ENCODE measurements around the gene YPEL1.
"Not testable (repeated sequence)": the region's sequence is repeated elsewhere in the genome, so short reads cannot be mapped to it uniquely, and the experiment has no call there.

Gene YPEL1

GRCh38 chr22:21720191-21720859 is 15.3 kb downstream of the YPEL1 start:
- not testable (repeated sequence) for H3K4me3 Mint-ChIP-seq, H3K9me3 Mint-ChIP-seq, H3K36me3 Mint-ChIP-seq, DNase-seq, H3K4me1 Mint-ChIP-seq, H3K27ac Mint-ChIP-seq
- peaks cover 16% of the 10 kb centered on the region for H3K27me3 Mint-ChIP-seq
- CTCF ChIA-PET: interaction anchor here (1.0 kb wide), 1 partner anchor 234 kb away, joined by 3 read pairs; no protein-coding TSS in a partner anchor

- H3K4me3 Mint-ChIP-seq: no peak overlapping the region
- CTCF ChIA-PET: no interaction called here
- H3K9me3 Mint-ChIP-seq: no peaks in the 10 kb centered on the region
- H3K36me3 Mint-ChIP-seq: no peaks in the 10 kb centered on the region
- H3K4me1 Mint-ChIP-seq: no peaks in the 10 kb centered on the region
- peaks cover 16% of the 10 kb centered on the region for H3K27me3 Mint-ChIP-seq
- DNase-seq: no peak
- H3K27ac Mint-ChIP-seq: no peak overlapping the region
Measured at GRCh38 chr22:21719024-21719423, 16.6 kb downstream of the YPEL1 start.

- no peaks in the 10 kb centered on the region for H3K36me3 Mint-ChIP-seq
- H3K4me1 Mint-ChIP-seq: no peaks in the 10 kb centered on the region
- peaks cover 17% of the 10 kb centered on the region for H3K27me3 Mint-ChIP-seq
- no peak overlapping the region for H3K27ac Mint-ChIP-seq
- H3K9me3 Mint-ChIP-seq: no peaks in the 10 kb centered on the region
- CTCF ChIA-PET: no interaction called here
- no peak overlapping the region for H3K4me3 Mint-ChIP-seq
- no peak for DNase-seq
Measured at GRCh38 chr22:21718499-21718898, 17.1 kb downstream of the YPEL1 start.

GRCh38 chr22:21716395-21717122 is 19.0 kb downstream of the YPEL1 start:
- H3K4me1 Mint-ChIP-seq, H3K27ac Mint-ChIP-seq, CTCF ChIA-PET, DNase-seq, H3K9me3 Mint-ChIP-seq, H3K4me3 Mint-ChIP-seq, H3K36me3 Mint-ChIP-seq: not testable (repeated sequence)
- H3K27me3 Mint-ChIP-seq: peaks cover 20% of the 10 kb centered on the region

- peaks cover 20% of the 10 kb centered on the region for H3K27me3 Mint-ChIP-seq
- H3K4me1 Mint-ChIP-seq: no peaks in the 10 kb centered on the region
- H3K27ac Mint-ChIP-seq: no peak overlapping the region
- H3K9me3 Mint-ChIP-seq: no peaks in the 10 kb centered on the region
- no peak for DNase-seq
- H3K36me3 Mint-ChIP-seq: no peaks in the 10 kb centered on the region
- H3K4me3 Mint-ChIP-seq: no peak overlapping the region
- CTCF ChIA-PET: interaction anchor here (1.1 kb wide), 1 partner anchor 11 kb away, joined by 3 read pairs; no protein-coding TSS in a partner anchor
Measured at GRCh38 chr22:21714786-21715185, 20.8 kb downstream of the YPEL1 start.

GRCh38 chr22:21714059-21714770 is 21.4 kb downstream of the YPEL1 start:
- Mint-ChIP-seq H3K9me3 (no peaks in the 10 kb centered on the region), H3K36me3 (no peaks in the 10 kb centered on the region), H3K27ac (no peak overlapping the region), H3K4me3 (no peak overlapping the region), H3K4me1 (peaks cover 2% of the 10 kb centered on the region), H3K27me3 (peaks cover 20% of the 10 kb centered on the region)
- CTCF ChIA-PET: interaction anchor here (0.6 to 1.1 kb wide), 4 partner anchors 10 to 239 kb away, joined by 3 to 6 read pairs (median 5); partner anchors contain the start of gene PPM1F
- DNase-seq: no peak

GRCh38 chr22:21713428-21714058 is 22.1 kb downstream of the YPEL1 start:
- Mint-ChIP-seq H3K27ac (no peak overlapping the region), H3K27me3 (peaks cover 17% of the 10 kb centered on the region), H3K4me3 (no peak overlapping the region), H3K36me3 (no peaks in the 10 kb centered on the region), H3K9me3 (no peaks in the 10 kb centered on the region), H3K4me1 (peaks cover 2% of the 10 kb centered on the region)
- CTCF ChIA-PET: interaction anchor here (0.6 to 1.0 kb wide), 4 partner anchors 10 to 239 kb away, joined by 4 to 6 read pairs (median 5); partner anchors contain the start of gene PPM1F
- DNase-seq: no peak

GRCh38 chr22:21712751-21713427 is 22.7 kb downstream of the YPEL1 start:
- H3K27me3 Mint-ChIP-seq: peaks cover 12% of the 10 kb centered on the region
- H3K4me3 Mint-ChIP-seq: no peak overlapping the region
- no peak overlapping the region for H3K27ac Mint-ChIP-seq
- peaks cover 2% of the 10 kb centered on the region for H3K4me1 Mint-ChIP-seq
- CTCF ChIA-PET: interaction anchor here (0.7 to 1.0 kb wide), 3 partner anchors 11 to 240 kb away, joined by 4 to 6 read pairs (median 5); partner anchors contain the start of gene PPM1F
- H3K36me3 Mint-ChIP-seq: no peaks in the 10 kb centered on the region
- H3K9me3 Mint-ChIP-seq: no peaks in the 10 kb centered on the region
- peak; percentile 71 for DNase-seq

GRCh38 chr22:21711851-21712250 is 23.7 kb downstream of the YPEL1 start:
- CTCF ChIA-PET: interaction anchor here (0.7 to 1.2 kb wide), 2 partner anchors 15 to 241 kb away, joined by 3 read pairs; no protein-coding TSS in a partner anchor
- no peak for DNase-seq
- Mint-ChIP-seq H3K36me3 (no peaks in the 10 kb centered on the region), H3K4me1 (peaks cover 2% of the 10 kb centered on the region), H3K4me3 (no peak overlapping the region), H3K27me3 (peaks cover 4% of the 10 kb centered on the region), H3K27ac (no peak overlapping the region), H3K9me3 (no peaks in the 10 kb centered on the region)

- peaks cover 2% of the 10 kb centered on the region for H3K4me1 Mint-ChIP-seq
- H3K36me3 Mint-ChIP-seq: no peaks in the 10 kb centered on the region
- CTCF ChIA-PET: no interaction called here
- H3K27ac Mint-ChIP-seq: no peak overlapping the region
- H3K9me3 Mint-ChIP-seq: no peaks in the 10 kb centered on the region
- no peak overlapping the region for H3K4me3 Mint-ChIP-seq
- peaks cover 4% of the 10 kb centered on the region for H3K27me3 Mint-ChIP-seq
- DNase-seq: no peak
Measured at GRCh38 chr22:21710156-21710555, 25.4 kb downstream of the YPEL1 start.

- Mint-ChIP-seq H3K9me3 (no peaks in the 10 kb centered on the region), H3K4me1 (peaks cover 2% of the 10 kb centered on the region), H3K36me3 (no peaks in the 10 kb centered on the region), H3K4me3 (no peak overlapping the region), H3K27ac (no peak overlapping the region), H3K27me3 (peaks cover 4% of the 10 kb centered on the region)
- DNase-seq: no peak
- CTCF ChIA-PET: no interaction called here
Measured at GRCh38 chr22:21709688-21710087, 25.9 kb downstream of the YPEL1 start.

GRCh38 chr22:21708960-21709359 is 26.6 kb downstream of the YPEL1 start:
- H3K4me1 Mint-ChIP-seq: peaks cover 2% of the 10 kb centered on the region
- no peak overlapping the region for H3K4me3 Mint-ChIP-seq
- no peaks in the 10 kb centered on the region for H3K9me3 Mint-ChIP-seq
- CTCF ChIA-PET: no interaction called here
- no peaks in the 10 kb centered on the region for H3K36me3 Mint-ChIP-seq
- no peak overlapping the region for H3K27ac Mint-ChIP-seq
- no peak for DNase-seq
- H3K27me3 Mint-ChIP-seq: peaks cover 4% of the 10 kb centered on the region

- no peak overlapping the region for H3K4me3 Mint-ChIP-seq
- CTCF ChIA-PET: no interaction called here
- peaks cover 2% of the 10 kb centered on the region for H3K4me1 Mint-ChIP-seq
- no peak for DNase-seq
- H3K27ac Mint-ChIP-seq: no peak overlapping the region
- H3K27me3 Mint-ChIP-seq: no peaks in the 10 kb centered on the region
- H3K9me3 Mint-ChIP-seq: no peaks in the 10 kb centered on the region
- H3K36me3 Mint-ChIP-seq: no peaks in the 10 kb centered on the region
Measured at GRCh38 chr22:21707677-21708076, 27.9 kb downstream of the YPEL1 start.

Measured in activated naive CD4-positive, alpha-beta T cell treated with anti-CD3 and anti-CD28 coated beads, Interleukin-2, amount 10 ng/mL, durations not matched to agents 7 days and 5 days (primary cell).